ENCODE measurements around the gene DHH. TPM values are rescaled to one million over a fixed set of nuclear protein-coding genes. Genes with fewer than 3 reads are reported as not detected.

The DHH gene
- total and polyA plus RNA-seq, 2 experiments from 2014 or later = not detected

GRCh38 chr12:49088932-49089330 is 5.7 kb downstream of the DHH start:
- H3K79me2 ChIP-seq (replicated peaks; ENCODE audit: insufficient read depth) = no peaks in the 10 kb centered on the region
- H3K27ac ChIP-seq (ENCODE audit: low read depth) = no peak overlapping the region
- no peaks in the 10 kb centered on the region for H3K9me3 Mint-ChIP-seq
- H3K4me1 Mint-ChIP-seq = peaks cover 42% of the 10 kb centered on the region
- peaks cover 67% of the 10 kb centered on the region for H3K27me3 Mint-ChIP-seq (ENCODE audit: insufficient read depth, low read depth, poor library complexity)
- H3K36me3 ChIP-seq (ENCODE audit: insufficient read depth) = no peaks in the 10 kb centered on the region
- H3K9me2 ChIP-seq (ENCODE audit: insufficient read depth) = no peaks in the 10 kb centered on the region
- peaks cover 88% of the 10 kb centered on the region for H3K27me3 ChIP-seq (ENCODE audit: insufficient read depth)
- peaks cover 12% of the 10 kb centered on the region; the same call in 1 of the 2 replicates for H3F3A ChIP-seq (replicated peaks; ENCODE audit: low read depth)
- TF ChIP-seq EZH2phosphoT487 (IDR thresholded peaks at IDR 0.05; ENCODE audit: unreplicated experiment) (no peak), STAT1 (IDR thresholded peaks at IDR 0.05; ENCODE audit: unreplicated experiment) (no peak), CREB1 (CRISPR knock-in tag; IDR thresholded peaks at IDR 0.05; ENCODE audit: low read depth) (no peak), ZNF114 (CRISPR knock-in tag; IDR thresholded peaks at IDR 0.05) (no peak), ETS1 (IDR thresholded peaks at IDR 0.05) (no peak), ZNF462 (CRISPR knock-in tag; IDR thresholded peaks at IDR 0.05) (no peak), NANOG (IDR thresholded peaks at IDR 0.05; ENCODE audit: borderline replicate concordance) (no peak), POLR2AphosphoS5 (IDR thresholded peaks at IDR 0.05; ENCODE audit: low read depth) (no peak), CTCF (conservative IDR thresholded peaks at IDR 0.05; ENCODE audit: low read depth in 2 of 2) (no peak), EZH2 (IDR thresholded peaks at IDR 0.05; ENCODE audit: low read depth, unreplicated experiment) (no peak), JUNB (IDR thresholded peaks at IDR 0.05; ENCODE audit: unreplicated experiment) (no peak), ZNF331 (CRISPR knock-in tag; IDR thresholded peaks at IDR 0.05; ENCODE audit: low read depth) (no peak), REST (IDR thresholded peaks at IDR 0.05; ENCODE audit: unreplicated experiment) (no peak)
- peaks cover 36% of the 10 kb centered on the region for H3K4me1 ChIP-seq (ENCODE audit: insufficient read depth)
- H3K4me3 Mint-ChIP-seq = peak overlapping the region; percentile 58; the same call in 2 of the 3 replicates
- no peak overlapping the region for H2AFZ ChIP-seq
- H3K4me3 ChIP-seq = peak overlapping the region; percentile 49
- peaks cover 11% of the 10 kb centered on the region for H4K20me1 ChIP-seq (replicated peaks; ENCODE audit: insufficient read depth)
- no peak overlapping the region for H3K27ac Mint-ChIP-seq
- peak overlapping the region; percentile 78 for H3K4me2 ChIP-seq
- H3K36me3 Mint-ChIP-seq (ENCODE audit: low read depth) = no peaks in the 10 kb centered on the region; the same call in 2 of the 3 replicates
- no peak for DNase-seq (ENCODE audit: low spot score)
- ATAC-seq = no peak
